Mucosa of descending colon (tissue), 3 donors: Measurements from ENCODE around the gene FKBP7. TPM values are rescaled to one million over a fixed set of nuclear protein-coding genes. Genes with fewer than 3 reads are reported as not detected.
"Not testable (repeated sequence)": the region's sequence is repeated elsewhere in the genome, so short reads cannot be mapped to it uniquely, and the experiment has no call there.

ENCODE experiments used
- ATAC-seq: fragments of 200-7000 bp; cut with Tn5 transposase; one replicate; pipeline ENCODE4 v1.9.1; 2020; ENCODE audit warnings: mild to moderate bottlenecking, moderate library complexity
- DNase-seq, 3 donors: peaks; one replicate each; pipeline ENCODE4 v3.0.0-alpha.2; 2020
- H3K36me3 ChIP-seq: fragments of 200-600 bp; one replicate; pipeline ENCODE4 v1.8.0; 2021; ENCODE audit warnings: low read depth, mild to moderate bottlenecking
- H3K4me1 ChIP-seq: fragments of 200-600 bp; one replicate; pipeline ENCODE4 v1.8.0; 2021; ENCODE audit warnings: low read depth, mild to moderate bottlenecking
- H3K4me3 ChIP-seq: fragments of 200-600 bp; one replicate; pipeline ENCODE4 v1.8.0; 2021; ENCODE audit warnings: mild to moderate bottlenecking
- H3K9me3 ChIP-seq: fragments of 200-600 bp; one replicate; pipeline ENCODE4 v1.8.0; 2021; ENCODE audit warnings: mild to moderate bottlenecking
- CTCF ChIP-seq: fragments of 200-600 bp; IDR thresholded peaks from one replicate; pipeline ENCODE4 v1.8.0; 2022; ENCODE audit warnings: antibody characterized with exemption, mild to moderate bottlenecking
- intact Hi-C, 2 donors: fragments of 100-400 bp; cut with DNase I in 1 of 2; cut with micrococcal nuclease in 1 of 2; formaldehyde crosslinking; loops; one replicate each; pipeline versions ENCODE4 v1.11.0 to v1.11.1; 2022; cut with DNase I, micrococcal nuclease
- long read RNA-seq, 2 donors: library from polyadenylated mRNA; unstranded; transcript quantifications; one replicate each; pipeline ENCODE4 v2.0.0, GENCODE V29; 2019 to 2021
- total RNA-seq, 3 donors: library from RNA; stranded (reverse); fragmentation: NEBNext Ultra II Directional in 2 of 3; extraction: Animal tissue kit (Norgen Biotek cat#: 25700) in 2 of 3; gene quantifications; one replicate each; pipeline versions ENCODE4 v1.2.1 to v1.2.4, GENCODE V29; 2021 to 2023
- donor health status: DM: no; HTN: no; CAD: no; lungs with moderate emphysema.
- donor health status: DM: no; HTN: no; CAD: no.
- donor health status: DM: no; HTN: yes; CAD: no.

FKBP7 gene
- total RNA-seq: 1 to 10 TPM; 2.1 to 8.7 (median 7.3) TPM
- long read RNA-seq, donor 1, transcript FKBP7-203 (3 exons, 638 nt): major isoform, 5 of 10 reads
- long read RNA-seq, donor 1, partial matches to known transcripts: 0 of 10 reads
- long read RNA-seq, donor 1, other reads (novel, unspliced or antisense): 0 of 10 reads
- long read RNA-seq, donor 2: 0 reads

- DNase-seq (peak; percentile 91 to 94 (median 92)), ATAC-seq (peak; percentile 84)
- no peaks in the 10 kb centered on the region for H3K36me3 ChIP-seq
- peak; percentile 83 for TF ChIP-seq CTCF
- H3K4me1 ChIP-seq: peaks cover 23% of the 10 kb centered on the region
- intact Hi-C loops: no loop called here
- H3K9me3 ChIP-seq: no peaks in the 10 kb centered on the region
- peak within 1 kb of the TSS; percentile 33 for H3K4me3 ChIP-seq
Observed at GRCh38 chr2:178478439-178479274, at the start of gene FKBP7. Gene FKBP7, minus strand, starts transcription at chr2:178478600. Its CDS starts 101 bp downstream, at chr2:178478499.

GRCh38 chr2:178527592-178527991, 49.2 kb upstream of the FKBP7 start:
- DNase-seq: no peak
- no peak for TF ChIP-seq CTCF
- Histone ChIP-seq H3K4me3 (no peak overlapping the region), H3K9me3 (no peaks in the 10 kb centered on the region), H3K36me3 (no peaks in the 10 kb centered on the region), H3K4me1 (no peaks in the 10 kb centered on the region)
- no peak for ATAC-seq
- intact Hi-C loops: no loop called here

GRCh38 chr2:178526256-178526655, 47.9 kb upstream of the FKBP7 start:
- TF ChIP-seq CTCF: no peak
- ATAC-seq: no peak
- H3K4me3 ChIP-seq: no peak overlapping the region

GRCh38 chr2:178525460-178525859, 47.1 kb upstream of the FKBP7 start:
- H3K4me1 ChIP-seq, H3K4me3 ChIP-seq, ATAC-seq, H3K9me3 ChIP-seq, H3K36me3 ChIP-seq, DNase-seq, intact Hi-C loops: not testable (repeated sequence)

More at GRCh38 chr2:178526256-178526655, 47.9 kb upstream of the FKBP7 start:
- Histone ChIP-seq H3K36me3 (no peaks in the 10 kb centered on the region), H3K9me3 (no peaks in the 10 kb centered on the region), H3K4me1 (no peaks in the 10 kb centered on the region)
- intact Hi-C loops: no loop called here
- DNase-seq: no peak

GRCh38 chr2:178525010-178525409, 46.6 kb upstream of the FKBP7 start:
- H3K36me3 ChIP-seq, DNase-seq, H3K9me3 ChIP-seq, H3K4me1 ChIP-seq, ATAC-seq, H3K4me3 ChIP-seq, intact Hi-C loops: not testable (repeated sequence)

GRCh38 chr2:178523596-178524134, 45.3 kb upstream of the FKBP7 start:
- Histone ChIP-seq H3K36me3 (no peaks in the 10 kb centered on the region), H3K4me3 (peak overlapping the region; percentile 40), H3K4me1 (peaks cover 7% of the 10 kb centered on the region), H3K9me3 (no peaks in the 10 kb centered on the region)
- TF ChIP-seq CTCF: no peak
- ATAC-seq: peak; percentile 25
- intact Hi-C loops: no loop called here
- no peak for DNase-seq
